Ovary (tissue), 9 donors: ENCODE measurements around the gene TBC1D3B. TPM values are rescaled to one million over a fixed set of nuclear protein-coding genes. Genes with fewer than 3 reads are reported as not detected.

Source experiments
- DNase-seq, 5 donors: peaks; one replicate each; pipeline ENCODE4 v3.0.0-alpha.2; 2019 to 2020
- H3K27ac ChIP-seq, 2 donors: fragments of 200-600 bp; one replicate each; pipeline versions ENCODE4 v1.5.1 to v1.8.0; 2019 to 2022
- H3K27me3 ChIP-seq: fragments of 200-600 bp; one replicate; pipeline ENCODE4 v1.8.0; 2022
- H3K36me3 ChIP-seq: fragments of 200-600 bp; sonication (generic); one replicate; pipeline ENCODE4 v1.5.1; 2019
- H3K4me1 ChIP-seq: one replicate; pipeline ENCODE4 v1.8.1; 2013; ENCODE audit warnings: mild to moderate bottlenecking, moderate library complexity; ENCODE audit not compliant: insufficient read depth
- H3K4me3 ChIP-seq: fragments of 200-600 bp; sonication (generic); one replicate; pipeline ENCODE4 v1.5.1; 2017
- H3K9me3 ChIP-seq, 2 donors: fragments of 200-600 bp in 1 of 2; sonication (generic) in 1 of 2; one replicate each; pipeline versions ENCODE4 v1.5.1 to v1.8.1; 2013 to 2019; ENCODE audit warnings: mild to moderate bottlenecking in 1 of 2, moderate library complexity in 1 of 2
- CTCF ChIP-seq, 3 donors: fragments of 450-650 bp in 2 of 3; fragments of 200-600 bp in 1 of 3; IDR thresholded peaks; one replicate each; pipeline versions ENCODE4 v1.5.1 to v1.8.0; 2016 to 2022; ENCODE audit warnings: antibody characterized with exemption in 3 of 3, mild to moderate bottlenecking in 1 of 3
- EP300 ChIP-seq: sonication (generic); formaldehyde crosslinking; IDR thresholded peaks from one replicate; pipeline ENCODE4 v1.6.1; 2017; ENCODE audit warnings: antibody characterized with exemption
- POLR2A ChIP-seq: fragments of 450-650 bp; IDR thresholded peaks from one replicate; pipeline ENCODE4 v1.6.1; 2017; ENCODE audit warnings: antibody characterized with exemption, mild to moderate bottlenecking, moderate library complexity
- WGBS, 3 donors: extraction: QIAGEN DNeasy Blood & Tissue Kit in 1 of 3; methylation state at CpG; one replicate each; pipeline versions ENCODE4 v1.1.5 to v1.1.7; 2013 to 2017; 5-methylcytosine and 5-hydroxymethylcytosine counted together
- intact Hi-C, 4 donors: fragments of 100-400 bp; cut with DNase I; formaldehyde crosslinking; loops; one replicate each; pipeline versions ENCODE4 v1.11.0 to v1.15.1; 2022 to 2023
- polyA plus RNA-seq, 2 donors: library from polyadenylated mRNA; stranded (reverse); fragments of 200-250 nt in 1 of 2; fragments of 350-450 nt in 1 of 2; fragmentation: Illumina TruSeq in 1 of 2; extraction: RNeasy Lipid Tissue Mini Kit (QIAGEN cat#74804) in 1 of 2; gene quantifications; one replicate each; pipeline ENCODE4 v1.2.3, GENCODE V29; 2013 to 2014
- total RNA-seq, 7 donors: library from RNA; depleted of rRNA in 2 of 7; stranded (reverse); fragments of >200 nt in 2 of 7; fragmentation: NEBNext Ultra II Directional in 3 of 7; extraction: Animal tissue kit (Norgen Biotek cat#: 25700) in 3 of 7; gene quantifications; one replicate each; pipeline versions ENCODE4 v1.1.0 to v1.2.4, GENCODE V29; 2016 to 2023
- donor health status: DM: no; HTN: no; CAD: no; lungs with moderate emphysema.
- donor health status: DM: no; HTN: no; CAD: no.
- donor health status: Bipolar disorder and iron deficiency.
- donor health status: DM: yes; HTN: yes; CAD: no.
- donor health status: DM: no; HTN: no; CAD: no.
- donor health status: DM: yes; HTN: yes; CAD: no.

TBC1D3B gene
- total and polyA plus RNA-seq, 9 donors: 1.1 to 11.5 (median 4.5) TPM; not detected in 1

GRCh38 chr17:36132421-36132831 is 44.0 kb downstream of the TBC1D3B start:
- intact Hi-C loops: no loop called here

DNA sequence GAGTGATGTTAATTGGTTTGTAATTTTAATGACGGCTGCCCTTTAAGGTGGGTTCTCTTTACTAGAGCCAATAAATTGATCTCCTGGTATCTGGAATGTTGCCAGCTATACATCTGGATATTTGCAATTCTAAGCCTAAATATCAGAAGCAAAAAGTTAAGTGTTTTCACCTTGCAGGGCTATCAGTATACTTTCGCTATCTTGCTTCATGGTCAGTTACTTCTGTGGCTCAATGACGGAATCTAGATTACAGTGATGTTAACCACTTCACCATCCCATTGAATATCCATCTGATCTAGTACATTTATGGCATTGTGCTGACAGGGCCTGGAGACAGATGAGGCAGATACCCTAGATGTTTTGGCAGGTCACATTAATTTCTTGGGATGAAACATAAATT is 44.5 kb downstream of the TBC1D3B start:
- Histone ChIP-seq H3K4me1 (no peaks in the 10 kb centered on the region), H3K27me3 (no peaks in the 10 kb centered on the region), H3K9me3 (no peaks in the 10 kb centered on the region), H3K27ac (no peak overlapping the region), H3K36me3 (no peaks in the 10 kb centered on the region), H3K4me3 (no peak overlapping the region)
- WGBS, 3 donors: 75 to 88% (median 87%) methylated on average over 3 of the region's 3 CpGs
- TF ChIP-seq EP300 (no peak), POLR2A (no peak), CTCF (IDR thresholded peaks at IDR 0.05) (no peak)
- intact Hi-C loops: no loop called here
- DNase-seq: no peak

More at GRCh38 chr17:36132421-36132831, 44.0 kb downstream of the TBC1D3B start:
- H3K4me1 ChIP-seq: no peaks in the 10 kb centered on the region
- 71 to 74% (median 73%) methylated on average over 2 of the region's 2 CpGs for WGBS, 3 donors
- no peaks in the 10 kb centered on the region for H3K36me3 ChIP-seq
- H3K27ac ChIP-seq: no peak overlapping the region
- no peak overlapping the region for H3K4me3 ChIP-seq
- no peaks in the 10 kb centered on the region for H3K9me3 ChIP-seq
- TF ChIP-seq POLR2A (no peak), EP300 (no peak), CTCF (IDR thresholded peaks at IDR 0.05) (no peak)
- DNase-seq: no peak
- no peaks in the 10 kb centered on the region for H3K27me3 ChIP-seq

DNA sequence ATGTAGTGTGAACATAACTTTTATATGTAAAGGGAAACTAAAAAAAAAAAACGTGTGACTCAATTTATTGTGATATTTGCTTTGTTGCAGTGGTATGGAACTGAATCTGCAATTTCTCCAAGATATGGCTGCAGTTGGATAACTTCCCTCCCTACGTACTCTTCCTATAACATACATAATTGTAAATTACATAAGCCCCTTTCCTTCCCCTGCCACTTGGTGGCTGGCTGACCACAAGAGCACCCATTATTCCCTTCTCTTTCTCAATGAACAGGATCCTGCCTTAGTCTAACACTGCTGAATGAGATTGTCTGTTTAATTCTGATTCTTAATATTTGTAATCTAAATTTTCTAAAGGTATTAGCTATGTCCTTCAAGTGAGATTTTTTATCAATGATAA is 45.0 kb downstream of the TBC1D3B start:
- 44 to 53% (median 45%) methylated on average over 2 of the region's 2 CpGs for WGBS, 3 donors

GRCh38 chr17:36130346-36130745 is 46.1 kb downstream of the TBC1D3B start:
- H3K27me3 ChIP-seq: no peaks in the 10 kb centered on the region
- WGBS, 3 donors: 40 to 48% (median 42%) methylated on average over 5 of the region's 5 CpGs
- no peak for DNase-seq
- H3K4me3 ChIP-seq: no peak overlapping the region
- no peaks in the 10 kb centered on the region for H3K36me3 ChIP-seq
- intact Hi-C loops: no loop called here
- H3K27ac ChIP-seq: no peak overlapping the region
- TF ChIP-seq EP300: no peak
- TF ChIP-seq POLR2A: no peak
- no peak for TF ChIP-seq CTCF (IDR thresholded peaks at IDR 0.05)
- H3K9me3 ChIP-seq: no peaks in the 10 kb centered on the region
- no peaks in the 10 kb centered on the region for H3K4me1 ChIP-seq

More for the DNA sequence above, 45.0 kb downstream of the TBC1D3B start:
- Histone ChIP-seq H3K4me3 (no peak overlapping the region), H3K27ac (no peak overlapping the region), H3K9me3 (no peaks in the 10 kb centered on the region), H3K36me3 (no peaks in the 10 kb centered on the region), H3K27me3 (no peaks in the 10 kb centered on the region), H3K4me1 (no peaks in the 10 kb centered on the region)
- no peak for DNase-seq
- intact Hi-C loops: no loop called here
- no peak for TF ChIP-seq CTCF (IDR thresholded peaks at IDR 0.05)
- no peak for TF ChIP-seq EP300
- TF ChIP-seq POLR2A: no peak
